Ramos (cell line): ENCODE data around the gene RNF13.
"Not testable (repeated sequence)": the region's sequence is repeated elsewhere in the genome, so short reads cannot be mapped to it uniquely, and the experiment has no call there.

Experiments
- in situ Hi-C: fragments of 300-500 bp; cut with MboI; formaldehyde crosslinking; loops from one replicate; pipeline ENCODE4 v1.14.3; 2022; ENCODE audit warnings: low sequenced_read_pairs; ENCODE audit not compliant: unreplicated experiment

Gene RNF13

DNA sequence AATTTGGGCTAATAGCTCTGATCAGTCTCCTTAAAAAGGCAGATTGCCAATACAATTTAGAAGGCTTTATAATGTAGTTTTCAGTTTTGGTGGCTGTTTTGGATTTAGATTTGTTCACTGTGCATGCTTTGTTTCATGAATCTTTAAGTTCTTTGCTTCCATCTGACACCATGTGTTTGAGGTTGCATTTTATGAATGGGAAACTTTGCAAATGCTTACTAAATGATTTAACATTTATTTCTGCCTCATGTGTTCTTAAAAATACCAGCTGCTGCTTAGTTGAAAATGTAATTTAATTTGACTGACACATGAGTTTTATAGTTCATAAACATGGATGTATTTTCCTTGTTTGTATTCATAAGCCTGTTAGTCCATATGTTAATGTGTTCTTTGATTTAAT, 78.6 kb downstream of the RNF13 start:
- in situ Hi-C loops, result no loop called here

DNA sequence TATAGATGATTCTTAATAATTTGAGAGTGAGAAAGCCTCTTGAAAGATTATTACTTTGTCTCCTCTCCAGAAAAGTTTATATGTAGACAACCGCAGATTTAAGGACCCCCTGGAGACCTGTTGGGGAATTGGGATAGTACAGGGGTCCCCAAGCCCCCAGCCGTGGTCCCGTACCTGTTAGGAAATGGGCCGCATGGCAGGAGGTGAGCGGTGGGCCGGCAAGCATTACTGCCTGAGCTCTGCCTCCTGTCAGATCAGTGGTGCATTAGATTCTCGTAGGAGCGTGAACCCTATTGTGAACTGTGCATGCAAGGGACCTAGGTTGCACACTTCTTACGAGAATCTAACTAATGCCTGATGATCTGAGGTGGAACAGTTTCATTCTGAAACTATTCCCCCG, 79.4 kb downstream of the RNF13 start:
- in situ Hi-C loops, result no loop called here

DNA sequence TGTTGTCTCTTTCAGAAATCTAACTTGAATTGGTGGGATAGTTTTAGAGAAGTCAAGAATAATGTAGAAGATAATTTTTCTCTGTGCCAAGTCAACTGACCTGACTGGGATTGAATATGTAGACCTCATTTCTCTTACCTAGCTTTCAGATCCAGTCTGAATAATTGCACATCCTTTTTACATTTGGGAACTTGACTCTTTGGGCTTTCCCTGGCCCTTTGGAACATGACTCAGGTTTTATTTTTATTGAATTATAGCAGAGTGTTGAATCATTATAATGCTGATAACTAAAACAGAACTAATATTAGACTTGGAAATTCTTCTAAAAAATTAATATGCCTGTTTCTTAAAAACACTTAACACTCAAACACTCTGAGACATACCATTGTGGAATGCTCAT, 81.2 kb downstream of the RNF13 start:
- in situ Hi-C loops, result no loop called here

DNA sequence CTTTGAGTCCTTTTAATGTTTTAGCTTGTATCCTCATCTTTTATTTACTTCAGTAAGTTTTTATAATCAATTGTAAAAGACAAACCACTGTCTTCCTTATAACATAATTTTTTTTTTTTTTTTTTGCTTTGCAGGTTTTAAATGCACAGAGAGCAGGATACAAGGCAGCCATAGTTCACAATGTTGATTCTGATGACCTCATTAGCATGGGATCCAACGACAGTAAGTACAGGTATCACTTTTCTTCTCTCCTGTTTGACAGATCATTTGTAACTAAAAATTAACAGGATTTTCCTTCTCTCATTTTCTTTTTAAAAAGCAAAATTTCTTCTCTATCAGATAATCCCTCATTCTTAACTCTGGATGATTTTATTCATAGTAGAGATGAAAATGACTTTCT, 82.3 kb downstream of the RNF13 start:
- in situ Hi-C loops, result no loop called here

DNA sequence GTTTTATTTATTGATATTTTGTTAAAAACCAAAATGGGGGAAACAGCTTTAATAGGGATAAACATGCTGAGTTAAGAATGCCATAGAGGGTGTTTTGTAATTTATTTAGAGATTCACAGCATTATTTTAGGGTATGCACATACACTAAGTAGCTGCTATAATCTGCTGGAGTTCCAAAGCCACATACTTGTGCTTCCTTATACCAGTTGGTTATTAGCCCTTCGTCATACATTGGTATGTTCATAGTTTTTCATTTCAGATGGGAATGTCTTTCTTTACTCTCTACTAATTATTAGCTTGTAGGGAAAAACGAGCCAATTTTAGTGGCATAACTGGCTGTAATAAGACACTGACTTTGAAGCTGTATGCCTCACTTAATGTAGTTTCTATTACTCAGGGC, 82.8 kb downstream of the RNF13 start:
- in situ Hi-C loops, result no loop called here

DNA sequence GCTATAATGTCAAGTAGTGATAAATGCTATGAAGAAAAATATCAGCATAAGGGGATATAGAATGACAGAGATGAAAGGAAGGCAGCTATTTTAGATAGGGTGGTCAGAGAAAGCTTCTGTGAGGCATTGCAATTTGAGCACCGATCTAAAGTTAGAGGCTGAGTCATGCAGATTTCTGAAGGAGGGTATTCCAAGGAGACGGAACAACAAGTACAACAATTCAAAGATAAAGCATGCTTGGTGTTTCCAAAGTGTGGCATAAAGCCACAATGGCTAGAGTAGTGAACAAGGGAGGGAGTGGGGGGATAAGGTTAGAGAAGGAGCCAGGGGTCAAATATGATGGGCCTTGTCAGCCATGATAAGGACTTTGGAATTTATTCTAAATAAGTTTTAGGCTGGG, 85.8 kb downstream of the RNF13 start:
- in situ Hi-C loops, result no loop called here

DNA sequence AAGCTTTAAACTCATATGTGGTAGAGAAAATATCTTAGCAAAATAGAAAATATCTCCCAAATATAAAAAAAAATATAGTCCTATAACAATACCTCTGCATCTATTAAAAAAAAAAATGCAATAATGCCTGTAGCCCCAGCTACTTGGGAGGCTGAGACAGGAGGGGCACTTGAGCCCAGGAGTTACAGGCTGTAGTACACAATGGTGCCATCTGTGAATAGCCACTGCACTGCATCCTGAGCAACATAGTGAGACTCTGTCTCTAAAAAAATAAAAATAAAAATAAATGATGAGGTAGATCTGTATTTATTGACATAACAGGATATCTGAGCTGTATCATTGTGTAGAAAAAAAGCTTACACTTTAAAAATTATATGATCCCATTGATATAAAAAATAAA, 87.3 kb downstream of the RNF13 start:
- in situ Hi-C loops, result no loop called here

DNA sequence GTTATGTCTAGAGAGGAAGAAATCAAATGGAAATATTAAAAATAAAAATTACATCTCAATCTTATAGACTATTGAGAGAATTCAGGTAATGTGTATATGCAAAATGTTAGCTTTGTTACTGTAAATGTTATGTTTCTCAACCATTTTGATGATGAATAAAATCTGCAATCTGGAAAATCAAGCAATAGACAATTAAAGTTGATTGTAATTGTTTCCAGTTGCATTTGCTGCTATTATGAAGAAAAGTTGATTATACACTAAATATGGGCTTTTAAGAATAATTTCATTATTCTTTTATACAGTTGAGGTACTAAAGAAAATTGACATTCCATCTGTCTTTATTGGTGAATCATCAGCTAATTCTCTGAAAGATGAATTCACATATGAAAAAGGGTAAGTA, 88.8 kb downstream of the RNF13 start:
- in situ Hi-C loops, result no loop called here

DNA sequence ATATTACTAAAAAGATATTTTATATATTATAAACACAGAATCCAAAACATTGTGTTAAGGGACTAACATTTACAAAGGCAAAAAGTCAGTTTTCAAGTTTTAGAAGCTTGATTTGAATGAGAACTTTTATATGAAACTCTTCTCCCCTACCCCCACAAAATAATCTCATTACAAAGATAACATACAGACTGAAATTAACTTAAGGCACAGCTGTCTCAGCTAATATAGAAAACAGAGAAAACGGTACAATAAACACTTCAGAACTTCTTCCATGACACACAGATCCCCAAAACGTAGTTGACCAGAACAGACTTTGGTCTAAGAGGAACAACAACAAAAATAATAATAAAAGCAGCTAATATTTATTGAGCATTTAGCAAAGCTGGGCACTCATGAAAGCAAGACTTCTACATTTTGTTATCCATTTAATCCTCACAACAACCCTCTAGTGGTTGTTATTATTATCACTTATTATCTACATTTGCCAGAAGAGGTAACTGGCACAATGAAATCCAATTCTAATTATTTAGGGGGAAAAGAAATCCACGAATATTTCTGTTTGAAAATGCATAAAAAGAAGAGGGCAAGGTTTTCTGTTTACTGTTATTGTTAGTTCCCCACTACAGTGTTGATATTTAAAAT, 89.6 kb downstream of the RNF13 start:
- in situ Hi-C loops, result no loop called here

DNA sequence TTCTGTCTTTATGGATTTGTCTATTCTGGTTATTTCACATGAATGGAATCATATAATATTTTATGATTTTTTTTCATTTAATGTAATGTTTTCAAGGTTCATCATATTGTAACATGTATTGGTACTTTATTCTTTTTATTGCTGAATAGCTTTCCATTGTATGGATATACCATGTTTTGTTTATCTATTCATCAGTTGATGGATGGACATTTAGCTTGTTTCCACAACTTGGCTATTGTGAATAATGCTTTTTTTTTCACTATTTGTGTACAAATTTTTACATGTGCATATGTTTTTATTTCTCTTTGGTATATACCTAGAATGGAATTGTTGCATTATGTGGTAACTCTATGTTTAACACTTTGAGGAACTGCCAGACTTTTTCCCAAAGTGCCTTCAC, 93.0 kb downstream of the RNF13 start:
- in situ Hi-C loops, result no loop called here

DNA sequence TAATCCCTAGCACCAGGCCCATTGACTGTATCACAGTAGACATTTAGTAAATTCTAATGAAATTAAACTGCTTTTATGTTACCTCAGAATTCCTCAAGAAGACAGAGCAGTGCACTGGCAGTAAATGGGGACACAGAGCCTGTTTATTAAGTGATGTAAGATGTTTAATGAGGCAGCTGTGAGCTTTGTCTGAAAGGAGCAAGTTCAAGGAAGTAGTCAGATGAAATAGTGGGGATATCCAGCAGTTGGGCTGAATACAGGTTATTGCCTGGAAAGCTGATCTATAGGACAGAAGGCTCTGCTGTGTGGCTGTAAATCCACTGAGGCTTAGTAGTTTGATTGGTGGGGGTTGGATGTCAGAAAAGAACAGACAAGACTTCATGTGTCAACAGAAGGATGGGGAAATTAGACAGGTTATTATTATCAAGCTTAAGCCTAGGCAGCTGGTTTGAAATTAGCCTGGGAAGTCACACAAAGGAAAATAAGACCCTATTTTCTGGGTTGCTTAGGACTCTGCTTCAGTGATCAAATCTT, 95.5 kb downstream of the RNF13 start:
- in situ Hi-C loops, result no loop called here

DNA sequence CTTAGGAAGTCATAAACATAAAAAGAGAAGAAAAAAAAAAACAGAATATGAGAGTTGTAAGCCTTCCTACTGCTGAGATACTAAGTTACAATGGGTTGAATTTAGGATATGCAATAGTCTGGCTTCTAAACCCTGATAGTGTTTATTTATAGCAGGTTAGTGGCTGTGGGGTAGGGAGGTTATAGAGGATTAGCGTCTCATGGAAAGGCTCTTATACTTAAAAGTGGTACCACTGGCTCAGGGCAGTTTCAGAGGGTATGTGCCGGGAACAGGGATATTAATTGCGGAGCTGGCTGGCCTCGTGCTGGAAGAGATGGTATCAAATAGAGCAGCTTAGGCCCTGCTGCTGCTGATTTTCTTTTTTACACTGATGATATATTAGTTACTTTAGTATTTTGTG, 96.9 kb downstream of the RNF13 start:
- in situ Hi-C loops, result no loop called here

DNA sequence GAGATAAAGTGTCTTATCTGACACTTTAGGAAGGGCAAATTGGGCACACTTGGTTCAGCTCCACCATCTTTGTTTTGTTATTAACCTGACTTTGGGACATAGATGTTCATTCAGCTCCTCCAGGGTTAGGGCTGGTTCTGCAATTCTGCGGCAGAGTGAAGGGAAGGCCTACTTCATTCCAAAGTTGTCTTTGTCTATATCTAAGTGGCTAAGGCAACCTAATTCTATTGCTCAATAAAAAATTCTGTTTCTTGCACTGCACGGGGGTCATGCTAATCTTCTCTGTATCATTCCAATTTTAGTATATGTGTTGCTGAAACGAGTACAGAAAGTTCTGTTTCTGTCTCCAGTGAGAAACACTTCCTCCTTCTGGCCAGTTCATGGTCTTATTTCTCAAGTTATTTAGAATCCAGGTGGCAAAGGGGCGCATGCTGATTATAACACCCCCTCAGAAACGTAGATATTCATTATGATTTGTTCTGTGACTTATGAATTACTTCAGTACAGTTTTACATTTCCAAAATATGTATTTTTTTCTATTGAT, 104.2 kb downstream of the RNF13 start:
- in situ Hi-C loops, result no loop called here

DNA sequence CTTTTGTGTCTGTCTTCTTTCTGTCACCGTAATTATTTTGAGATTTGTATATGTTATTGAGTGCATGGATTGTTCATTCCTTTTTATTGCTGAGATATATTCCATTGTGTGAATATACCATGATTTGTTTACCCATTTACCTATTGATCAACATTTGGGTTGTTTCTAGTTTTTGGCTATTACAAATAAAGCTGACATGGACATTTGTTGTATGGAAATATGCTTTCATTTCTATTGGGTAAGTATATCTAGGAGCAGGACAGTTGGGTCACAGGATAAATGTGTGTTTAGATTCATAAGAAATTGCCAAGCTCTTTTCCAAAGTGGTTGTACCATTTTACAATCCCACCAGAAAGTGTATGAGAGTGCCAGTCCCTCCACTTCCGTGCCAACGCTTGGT, 106.5 kb downstream of the RNF13 start:
- in situ Hi-C loops, result no loop called here

DNA sequence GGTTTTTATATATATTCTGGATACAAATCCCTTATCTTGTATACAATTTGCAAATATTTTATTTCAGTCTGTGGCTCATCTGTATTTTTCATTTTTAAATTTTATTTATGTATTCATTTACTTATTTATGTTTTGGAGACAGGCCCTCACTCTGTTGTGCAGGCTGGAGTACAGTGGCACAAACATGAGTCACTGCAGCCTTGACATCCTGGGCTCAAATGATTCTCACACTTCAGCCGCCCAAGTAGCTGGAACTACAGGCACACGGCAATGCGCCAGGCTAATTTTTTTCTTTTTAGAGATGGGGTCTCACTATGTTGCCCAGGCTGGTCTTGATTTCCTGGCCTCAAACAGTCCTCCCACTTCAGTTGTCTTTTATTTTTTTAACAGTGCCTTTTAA, 107.1 kb downstream of the RNF13 start:
- in situ Hi-C loops, result no loop called here

DNA sequence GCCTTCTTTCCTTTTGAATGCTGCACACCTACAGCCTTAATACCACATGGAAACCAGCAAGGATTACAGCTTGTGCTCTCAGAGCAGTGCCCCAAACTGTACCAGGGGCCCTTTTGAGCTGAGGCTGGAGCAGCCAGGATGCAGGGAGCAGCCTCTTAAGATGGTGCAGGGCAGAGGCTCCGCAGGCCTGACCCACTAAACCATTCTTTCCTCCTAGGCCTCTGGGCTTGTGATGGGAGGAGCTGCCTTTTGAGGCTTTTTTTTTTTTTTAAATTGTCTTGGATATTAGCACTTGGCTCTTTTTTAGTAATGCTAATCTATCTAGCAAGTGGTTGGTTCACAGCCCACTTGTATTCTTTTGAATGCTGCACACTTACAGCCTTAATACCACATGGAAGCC, 120.0 kb downstream of the RNF13 start:
- in situ Hi-C loops, result no loop called here

DNA sequence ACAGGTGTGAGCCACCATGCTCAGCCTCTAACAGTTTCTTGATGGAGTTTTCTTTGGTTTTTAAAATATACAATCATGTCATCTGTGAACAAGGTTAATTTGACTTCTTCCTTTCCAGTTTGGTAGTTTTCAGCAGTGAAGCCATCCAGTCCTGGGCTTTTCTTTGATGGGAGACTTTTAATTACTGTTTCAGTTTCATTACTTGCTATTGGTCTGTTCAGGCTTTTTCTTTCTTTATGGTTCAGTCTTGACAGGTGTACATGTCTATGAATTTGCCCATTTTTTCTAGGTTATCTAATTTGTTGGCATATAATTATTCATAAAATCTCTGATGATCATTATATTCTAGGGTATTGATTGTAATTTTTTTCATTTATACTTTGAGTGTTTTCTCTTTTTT, 120.8 kb downstream of the RNF13 start:
- in situ Hi-C loops, result no loop called here

DNA sequence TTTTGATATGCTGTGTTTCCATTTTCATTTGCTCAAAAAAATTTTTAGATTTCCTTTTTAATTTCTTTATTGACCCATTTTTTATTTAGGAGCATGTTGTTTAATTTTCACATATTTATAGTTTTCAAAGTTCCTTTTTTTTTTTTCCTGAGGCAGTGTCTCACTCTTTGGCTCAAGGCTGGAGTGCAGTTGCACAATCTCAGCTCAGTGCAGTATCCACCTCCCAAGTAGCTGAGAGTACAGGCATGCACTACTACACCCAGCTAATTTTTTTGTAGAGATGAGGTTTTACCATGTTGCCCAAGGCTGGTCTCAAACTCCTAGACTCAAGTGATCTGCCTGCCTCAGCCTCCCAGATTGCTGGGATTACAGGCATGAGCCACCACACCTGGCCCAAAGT, 121.5 kb downstream of the RNF13 start:
- in situ Hi-C loops, result no loop called here

DNA sequence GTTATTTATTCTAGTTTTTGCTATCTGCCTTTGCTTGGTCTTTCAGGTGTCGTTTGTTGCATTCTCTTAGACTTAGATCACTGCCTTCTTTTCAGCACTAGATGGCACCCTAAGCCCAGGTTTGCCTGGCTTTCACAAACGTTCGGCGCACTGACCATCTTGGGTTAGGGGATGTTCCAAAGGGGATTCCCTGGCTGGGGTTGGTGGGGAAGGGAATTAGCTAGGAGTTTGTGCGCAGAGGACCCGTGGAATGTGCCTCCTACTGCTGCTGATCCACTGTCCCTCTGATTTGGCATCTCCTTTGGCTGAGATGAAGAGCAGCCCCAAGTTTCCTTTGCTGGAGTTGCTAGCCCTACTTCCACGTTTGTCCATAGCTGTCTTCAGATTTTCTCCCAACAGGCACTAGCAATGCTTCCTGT, 123.8 kb downstream of the RNF13 start:
- in situ Hi-C loops, result no loop called here

DNA sequence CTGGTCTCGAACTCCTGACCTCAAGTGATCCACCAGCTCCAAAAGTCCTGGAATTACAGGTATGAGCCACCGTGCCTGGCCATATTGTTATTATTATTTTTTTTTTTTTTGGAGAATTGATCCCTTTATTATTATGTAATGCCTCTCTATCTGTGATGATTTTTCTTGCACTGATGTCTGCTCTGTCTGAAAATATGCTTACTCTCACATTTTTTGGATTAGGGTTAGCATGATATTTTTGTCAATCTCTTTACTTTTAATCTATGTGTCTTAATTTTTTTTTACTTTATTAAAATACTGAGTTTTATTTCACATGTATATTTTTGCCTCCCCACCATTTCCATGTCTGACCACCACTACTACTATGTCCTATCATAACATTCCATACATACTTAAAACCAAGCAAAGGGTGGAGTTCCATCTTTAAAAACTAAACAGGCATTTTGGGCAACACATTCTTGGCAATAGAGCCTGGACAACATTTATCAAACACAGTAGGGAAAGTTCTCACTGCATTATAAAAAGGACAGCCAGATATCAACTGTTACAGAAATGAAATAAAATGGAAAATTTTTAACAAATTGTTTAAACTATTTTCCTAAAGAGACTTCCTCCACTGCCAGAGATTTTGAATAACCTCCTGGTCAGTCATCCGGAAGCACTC, 125.5 kb downstream of the RNF13 start:
- in situ Hi-C loops, result not testable (repeated sequence)

DNA sequence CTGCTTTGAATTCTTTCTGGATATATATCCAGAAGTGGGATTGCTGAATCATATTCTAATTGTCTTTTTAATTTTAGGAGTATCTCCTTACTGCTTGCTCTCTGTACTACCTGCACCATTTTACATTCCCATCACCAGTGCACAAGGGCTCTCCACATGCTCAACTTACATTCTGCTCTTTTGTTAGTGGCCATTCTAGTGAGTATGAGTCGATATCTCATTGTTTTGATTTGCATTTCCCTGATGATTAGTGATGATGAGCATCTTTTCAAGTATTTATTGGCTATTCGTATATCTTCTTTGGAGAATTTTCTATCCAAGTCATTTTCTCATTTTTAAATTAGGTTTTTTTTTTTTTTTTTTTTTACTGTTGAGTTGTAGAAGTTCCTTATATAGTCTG, 128.2 kb downstream of the RNF13 start:
- in situ Hi-C loops, result no loop called here

DNA sequence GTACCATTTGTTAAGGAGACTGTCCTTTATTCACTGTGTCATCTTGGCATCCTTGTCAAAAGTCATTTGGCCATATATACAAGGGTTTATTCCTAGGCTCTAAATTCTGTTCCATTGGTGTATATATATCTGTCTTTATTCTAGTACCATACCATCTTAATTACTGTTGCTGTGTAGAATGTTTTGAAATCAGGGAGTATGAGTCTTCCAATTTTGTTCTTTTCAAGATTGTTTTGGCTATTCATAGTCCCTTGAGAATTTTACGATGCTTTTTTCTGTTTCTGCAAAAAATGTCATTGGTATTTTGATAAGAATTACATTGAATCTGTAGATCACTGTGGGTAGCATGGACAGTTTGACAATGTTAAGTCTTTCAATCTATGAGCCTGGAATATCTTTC, 128.9 kb downstream of the RNF13 start:
- in situ Hi-C loops, result no loop called here
